ENCODE results near the gene AP3M1. TPM values are rescaled to one million over a fixed set of nuclear protein-coding genes. Genes with fewer than 3 reads are reported as not detected.

AP3M1 gene
- polyA plus RNA-seq, 1 of the 3 experiments (the other 2 are of a cell fraction), result 17.7 TPM

GRCh38 chr10:74079936-74080590 lies 70.6 kb downstream of the AP3M1 start (continued):
- TF ChIP-seq, protein P1, sequence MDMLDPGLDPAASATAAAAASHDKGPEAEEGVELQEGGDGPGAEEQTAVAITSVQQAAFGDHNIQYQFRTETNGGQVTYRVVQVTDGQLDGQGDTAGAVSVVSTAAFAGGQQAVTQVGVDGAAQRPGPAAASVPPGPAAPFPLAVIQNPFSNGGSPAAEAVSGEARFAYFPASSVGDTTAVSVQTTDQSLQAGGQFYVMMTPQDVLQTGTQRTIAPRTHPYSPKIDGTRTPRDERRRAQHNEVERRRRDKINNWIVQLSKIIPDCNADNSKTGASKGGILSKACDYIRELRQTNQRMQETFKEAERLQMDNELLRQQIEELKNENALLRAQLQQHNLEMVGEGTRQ (IDR thresholded peaks at IDR 0.05; ENCODE audit: borderline replicate concordance, low read depth, low read length), result no peak
- TF ChIP-seq FOSL2 (IDR thresholded peaks at IDR 0.05; ENCODE audit: borderline replicate concordance, low read depth) (peak; percentile 32; the same call in 1 of the 2 replicates), POLR2AphosphoS5 (IDR thresholded peaks at IDR 0.05; ENCODE audit: low read depth, low read length) (no peak)

DNA sequence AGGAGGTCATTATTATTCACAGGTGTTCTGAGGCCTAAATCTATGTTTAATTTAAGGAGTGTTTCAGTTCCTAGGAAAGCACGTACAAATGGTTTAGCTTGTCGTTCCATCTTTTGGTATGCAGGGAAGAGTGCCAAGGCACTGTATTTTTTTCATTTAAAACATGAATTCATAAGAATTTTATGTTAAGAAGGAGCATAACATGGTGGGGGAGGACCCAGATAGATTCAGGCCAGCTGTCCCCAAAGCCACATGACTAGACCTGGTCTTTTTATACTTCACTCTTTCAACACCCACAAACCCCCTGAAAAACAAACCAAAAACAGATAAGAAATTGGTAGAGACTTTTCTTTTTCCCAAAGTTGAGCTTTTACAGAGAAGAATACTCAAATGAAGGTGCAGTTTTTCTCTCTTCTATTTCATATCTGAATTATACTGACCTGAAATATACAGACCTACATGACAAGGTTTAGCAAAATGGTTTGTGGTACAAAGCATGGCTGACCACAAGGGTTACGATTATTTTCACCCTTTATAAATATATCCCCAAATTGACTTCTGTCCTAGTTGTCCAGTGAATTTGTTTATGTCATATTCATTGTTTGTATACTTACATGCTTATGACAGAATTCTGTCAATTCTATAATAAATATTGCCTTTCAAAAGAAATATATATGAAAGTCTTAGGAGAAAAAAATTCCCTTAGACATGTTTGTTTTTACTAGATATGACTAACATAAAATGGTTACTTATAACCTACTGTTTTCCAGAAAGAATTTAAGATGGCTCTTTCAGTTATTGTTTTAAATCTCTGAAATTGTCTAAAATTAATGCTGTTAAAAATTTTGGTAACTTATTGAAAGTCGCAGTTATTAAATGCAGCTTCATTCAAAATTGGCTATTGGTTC lies 71.3 kb downstream of the AP3M1 start:
- Histone ChIP-seq H4K20me1 (ENCODE audit: insufficient read depth) (peaks cover 9% of the 10 kb centered on the region), H3K9me2 (no peaks in the 10 kb centered on the region), H3K4me1 (ENCODE audit: control insufficient read depth in 1 of 2, insufficient read depth in 2 of 2, low read depth in 1 of 2, low read length in 1 of 2) (peaks cover 2 to 62% of the 10 kb centered on the region in 2 experiments; a peak in 3 of 4 replicates), H3K27me3 (ENCODE audit: insufficient read depth) (no peaks in the 10 kb centered on the region), H2AFZ (ENCODE audit: low read depth) (no peak overlapping the region), H3K4me3 (ENCODE audit: low read depth in 2 of 2, low read length in 1 of 2) (no peak overlapping the region), H3K9ac (peak overlapping the region; percentile 39; the same call in 1 of the 2 replicates), H3K9me3 (no peaks in the 10 kb centered on the region), H3K27ac (ENCODE audit: low read depth in 2 of 2, low read length in 1 of 2) (peak overlapping the region; percentile 75 to 82; a peak in 3 of 4 replicates), H3K36me3 (replicated peaks in 1 of 2; ENCODE audit: control insufficient read depth in 1 of 2, insufficient read depth in 2 of 2, low read length in 1 of 2) (peaks cover 43 to 58% of the 10 kb centered on the region in 2 experiments), H3K4me2 (peak overlapping the region; percentile 48), H3F3A (replicated peaks; ENCODE audit: insufficient read depth) (peaks cover 64% of the 10 kb centered on the region), H3K79me2 (ENCODE audit: insufficient read depth) (peaks cover 94% of the 10 kb centered on the region)
- no peak for DNase-seq
- ChIA-PET POLR2A (no interaction called here), CTCF (interaction anchor here (0.7 to 6.2 kb wide), 8 partner anchors 12 to 200 kb away, joined by 3 to 102 read pairs (median 10); no protein-coding TSS in a partner anchor)
- WGBS (ENCODE audit: low lambda C conversion rate), result 41% methylated on average over 4 of the region's 4 CpGs
- TF ChIP-seq, protein P2, sequence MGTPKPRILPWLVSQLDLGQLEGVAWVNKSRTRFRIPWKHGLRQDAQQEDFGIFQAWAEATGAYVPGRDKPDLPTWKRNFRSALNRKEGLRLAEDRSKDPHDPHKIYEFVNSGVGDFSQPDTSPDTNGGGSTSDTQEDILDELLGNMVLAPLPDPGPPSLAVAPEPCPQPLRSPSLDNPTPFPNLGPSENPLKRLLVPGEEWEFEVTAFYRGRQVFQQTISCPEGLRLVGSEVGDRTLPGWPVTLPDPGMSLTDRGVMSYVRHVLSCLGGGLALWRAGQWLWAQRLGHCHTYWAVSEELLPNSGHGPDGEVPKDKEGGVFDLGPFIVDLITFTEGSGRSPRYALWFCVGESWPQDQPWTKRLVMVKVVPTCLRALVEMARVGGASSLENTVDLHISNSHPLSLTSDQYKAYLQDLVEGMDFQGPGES (IDR thresholded peaks at IDR 0.05; ENCODE audit: low read depth, low read length), result no peak
- TF ChIP-seq GABPA (IDR thresholded peaks at IDR 0.05; ENCODE audit: low read depth) (no peak), PBX3 (IDR thresholded peaks at IDR 0.05) (peak; percentile 5; the same call in 1 of the 2 replicates), YY1 (IDR thresholded peaks at IDR 0.05; ENCODE audit: low read depth) (no peak), FOSL2 (IDR thresholded peaks at IDR 0.05; ENCODE audit: borderline replicate concordance, low read depth) (no peak), FOXJ3 (CRISPR knock-in tag; IDR thresholded peaks at IDR 0.05) (no peak), EP300 (IDR thresholded peaks at IDR 0.05; ENCODE audit: borderline replicate concordance in 1 of 2, low read depth in 1 of 2, low read length in 1 of 2) (no peak), FOXM1 (IDR thresholded peaks at IDR 0.05; ENCODE audit: low read depth) (no peak), RCOR1 (IDR thresholded peaks at IDR 0.05; ENCODE audit: low read length) (no peak), REST (IDR thresholded peaks at IDR 0.05; ENCODE audit: low read depth, low read length) (no peak), NRF1 (IDR thresholded peaks at IDR 0.05; ENCODE audit: low read depth, low read length) (no peak), JUND (IDR thresholded peaks at IDR 0.05) (no peak; the same call in 1 of the 2 replicates), ZBTB33 (IDR thresholded peaks at IDR 0.05; ENCODE audit: borderline replicate concordance, low read depth) (no peak)
- TF ChIP-seq, protein P1 (IDR thresholded peaks at IDR 0.05; ENCODE audit: borderline replicate concordance, low read depth, low read length), result no peak
- TF ChIP-seq, protein P3, sequence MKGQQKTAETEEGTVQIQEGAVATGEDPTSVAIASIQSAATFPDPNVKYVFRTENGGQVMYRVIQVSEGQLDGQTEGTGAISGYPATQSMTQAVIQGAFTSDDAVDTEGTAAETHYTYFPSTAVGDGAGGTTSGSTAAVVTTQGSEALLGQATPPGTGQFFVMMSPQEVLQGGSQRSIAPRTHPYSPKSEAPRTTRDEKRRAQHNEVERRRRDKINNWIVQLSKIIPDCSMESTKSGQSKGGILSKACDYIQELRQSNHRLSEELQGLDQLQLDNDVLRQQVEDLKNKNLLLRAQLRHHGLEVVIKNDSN (IDR thresholded peaks at IDR 0.05; ENCODE audit: borderline replicate concordance, low read depth), result no peak
